Neural crest cell (in vitro differentiated cells): Measurements from ENCODE around the gene MRPL44. TPM values are rescaled to one million over a fixed set of nuclear protein-coding genes. Genes with fewer than 3 reads are reported as not detected.
"Not testable (repeated sequence)": the region's sequence is repeated elsewhere in the genome, so short reads cannot be mapped to it uniquely, and the experiment has no call there.

ENCODE experiments used
- DNase-seq: peaks from one replicate; pipeline ENCODE4 v3.0.0; 2021; ENCODE audit warnings: low read depth, mixed read lengths, low spot score
- H3K27ac Mint-ChIP-seq: one replicate; pipeline ENCODE4 v1.8.0; 2021; ENCODE audit warnings: mild to moderate bottlenecking, mixed read lengths; ENCODE audit not compliant: unreplicated experiment
- H3K27me3 Mint-ChIP-seq: 2 replicates; pipeline ENCODE4 v1.8.0; 2021; ENCODE audit warnings: low read depth, mild to moderate bottlenecking, mixed read lengths
- H3K36me3 Mint-ChIP-seq: 2 replicates; pipeline ENCODE4 v1.8.0; 2021; ENCODE audit warnings: low read depth, mild to moderate bottlenecking, mixed read lengths
- H3K4me1 Mint-ChIP-seq: 2 replicates; pipeline ENCODE4 v1.8.0; 2021; ENCODE audit warnings: mixed read lengths
- H3K4me3 Mint-ChIP-seq: one replicate; pipeline ENCODE4 v1.8.0; 2021; ENCODE audit warnings: mild to moderate bottlenecking, mixed read lengths
- H3K9me3 Mint-ChIP-seq: 2 replicates; pipeline ENCODE4 v1.8.0; 2021; ENCODE audit warnings: mixed read lengths
- total RNA-seq: library from RNA; stranded (reverse); gene quantifications from 2 replicates; pipeline ENCODE4 v1.2.1, GENCODE V29; 2021
- TF ChIP-seq, protein P1 (sequence below): fragments of 200-600 bp; sonication (generic); conservative IDR thresholded peaks from 2 replicates; pipeline ENCODE4 v1.5.0; 2021; ENCODE audit warnings: antibody characterized with exemption, mild to moderate bottlenecking

Gene MRPL44
- total RNA-seq, 1 donor from 2014 or later = 33.4 TPM

DNA sequence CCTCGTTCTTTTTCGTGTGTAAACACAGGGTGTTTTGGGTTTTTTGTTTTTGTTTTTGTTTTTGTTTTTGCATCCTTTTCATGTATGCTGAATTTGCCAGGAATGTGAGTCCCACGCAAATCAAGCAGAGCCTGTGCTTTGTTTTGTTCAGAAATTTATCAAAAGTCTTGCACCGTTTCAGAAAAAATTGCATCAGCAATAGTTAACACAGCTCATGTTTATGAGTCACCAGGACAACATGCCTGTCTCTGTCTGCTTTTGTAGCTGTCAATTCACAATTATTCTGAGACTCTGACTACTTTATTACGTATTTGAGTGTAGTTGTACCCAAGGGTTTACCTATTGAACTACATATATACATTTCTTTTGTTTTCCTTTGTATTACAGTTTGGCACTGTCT, 38.3 kb downstream of the MRPL44 start:
- peaks cover 14% of the 10 kb centered on the region for H3K36me3 Mint-ChIP-seq
- TF ChIP-seq, protein P1, sequence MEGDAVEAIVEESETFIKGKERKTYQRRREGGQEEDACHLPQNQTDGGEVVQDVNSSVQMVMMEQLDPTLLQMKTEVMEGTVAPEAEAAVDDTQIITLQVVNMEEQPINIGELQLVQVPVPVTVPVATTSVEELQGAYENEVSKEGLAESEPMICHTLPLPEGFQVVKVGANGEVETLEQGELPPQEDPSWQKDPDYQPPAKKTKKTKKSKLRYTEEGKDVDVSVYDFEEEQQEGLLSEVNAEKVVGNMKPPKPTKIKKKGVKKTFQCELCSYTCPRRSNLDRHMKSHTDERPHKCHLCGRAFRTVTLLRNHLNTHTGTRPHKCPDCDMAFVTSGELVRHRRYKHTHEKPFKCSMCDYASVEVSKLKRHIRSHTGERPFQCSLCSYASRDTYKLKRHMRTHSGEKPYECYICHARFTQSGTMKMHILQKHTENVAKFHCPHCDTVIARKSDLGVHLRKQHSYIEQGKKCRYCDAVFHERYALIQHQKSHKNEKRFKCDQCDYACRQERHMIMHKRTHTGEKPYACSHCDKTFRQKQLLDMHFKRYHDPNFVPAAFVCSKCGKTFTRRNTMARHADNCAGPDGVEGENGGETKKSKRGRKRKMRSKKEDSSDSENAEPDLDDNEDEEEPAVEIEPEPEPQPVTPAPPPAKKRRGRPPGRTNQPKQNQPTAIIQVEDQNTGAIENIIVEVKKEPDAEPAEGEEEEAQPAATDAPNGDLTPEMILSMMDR = no peak
- no peaks in the 10 kb centered on the region for H3K27me3 Mint-ChIP-seq
- H3K4me1 Mint-ChIP-seq = peaks cover 25% of the 10 kb centered on the region
- H3K27ac Mint-ChIP-seq = peak overlapping the region; percentile 8
- DNase-seq = no peak
- peaks cover 2% of the 10 kb centered on the region for H3K9me3 Mint-ChIP-seq
- no peak overlapping the region for H3K4me3 Mint-ChIP-seq

DNA sequence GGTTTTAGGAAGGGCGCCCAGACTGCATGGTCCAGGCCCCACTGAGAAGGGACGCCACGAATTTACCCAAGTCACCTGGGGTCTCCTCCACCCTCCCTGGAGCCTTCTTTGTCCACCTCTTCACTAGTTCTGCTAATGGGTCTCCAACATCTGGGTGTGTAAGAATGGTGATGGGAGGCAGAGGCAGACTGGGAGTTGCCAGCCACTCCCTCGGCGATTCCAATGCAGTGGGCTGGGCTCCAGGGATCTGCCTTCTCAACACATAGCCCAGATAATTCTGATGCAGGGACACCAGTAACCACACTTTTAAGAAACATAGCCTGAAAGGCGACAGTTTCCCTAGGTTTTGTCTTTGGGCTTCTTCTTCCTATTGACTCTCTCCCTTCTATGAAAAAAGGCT, 39.1 kb downstream of the MRPL44 start:
- H3K27ac Mint-ChIP-seq = no peak overlapping the region
- peaks cover 25% of the 10 kb centered on the region for H3K4me1 Mint-ChIP-seq
- H3K36me3 Mint-ChIP-seq = peaks cover 15% of the 10 kb centered on the region
- peaks cover 2% of the 10 kb centered on the region for H3K9me3 Mint-ChIP-seq
- H3K4me3 Mint-ChIP-seq = no peak overlapping the region
- no peak for DNase-seq
- TF ChIP-seq, protein P1 = no peak
- H3K27me3 Mint-ChIP-seq = no peaks in the 10 kb centered on the region

DNA sequence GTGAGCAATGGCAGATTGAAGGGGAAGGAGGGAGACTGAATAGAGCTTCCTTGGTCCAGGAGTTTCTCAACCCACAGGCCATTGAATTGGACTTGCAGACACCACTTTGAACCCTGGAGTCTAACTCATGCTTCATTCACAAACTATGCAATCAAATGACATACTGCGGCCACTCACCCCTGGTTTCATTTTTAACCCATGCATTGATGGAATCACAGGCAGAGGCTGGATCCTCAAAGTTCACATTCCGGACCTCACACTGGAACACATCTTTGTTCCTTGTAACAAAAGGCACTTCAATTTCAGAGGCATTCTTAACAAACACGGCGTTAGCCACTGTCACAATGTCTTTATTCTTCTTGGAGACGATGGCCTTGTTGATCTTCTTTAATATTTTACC, 40.7 kb downstream of the MRPL44 start:
- H3K9me3 Mint-ChIP-seq = peaks cover 2% of the 10 kb centered on the region
- no peaks in the 10 kb centered on the region for H3K27me3 Mint-ChIP-seq
- H3K36me3 Mint-ChIP-seq = peaks cover 15% of the 10 kb centered on the region
- TF ChIP-seq, protein P1 = no peak
- DNase-seq = no peak
- peaks cover 25% of the 10 kb centered on the region for H3K4me1 Mint-ChIP-seq
- no peak overlapping the region for H3K4me3 Mint-ChIP-seq
- no peak overlapping the region for H3K27ac Mint-ChIP-seq

DNA sequence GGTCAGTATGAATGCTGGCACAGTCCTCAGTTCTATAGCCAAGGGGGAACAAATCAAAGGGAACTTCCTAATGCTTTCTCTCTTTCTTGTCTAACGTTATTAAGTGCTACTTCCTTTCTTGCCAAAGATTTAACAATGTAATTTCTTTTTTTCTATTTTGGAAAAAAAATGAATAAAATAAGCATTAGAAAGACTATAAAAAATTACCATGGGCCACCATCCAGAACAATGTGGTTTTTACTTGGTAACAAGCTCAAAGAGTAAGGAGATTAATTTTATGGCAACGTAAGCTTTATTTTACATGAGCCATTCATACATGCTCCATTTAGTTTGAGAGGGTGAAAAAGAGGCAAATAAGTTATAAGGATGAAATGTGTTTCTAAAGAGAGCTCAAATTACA, 41.7 kb downstream of the MRPL44 start:
- H3K27me3 Mint-ChIP-seq = no peaks in the 10 kb centered on the region
- peaks cover 15% of the 10 kb centered on the region for H3K36me3 Mint-ChIP-seq
- DNase-seq = no peak
- peaks cover 2% of the 10 kb centered on the region for H3K9me3 Mint-ChIP-seq
- TF ChIP-seq, protein P1 = no peak
- H3K4me1 Mint-ChIP-seq = peaks cover 21% of the 10 kb centered on the region
- H3K4me3 Mint-ChIP-seq = no peak overlapping the region
- no peak overlapping the region for H3K27ac Mint-ChIP-seq

DNA sequence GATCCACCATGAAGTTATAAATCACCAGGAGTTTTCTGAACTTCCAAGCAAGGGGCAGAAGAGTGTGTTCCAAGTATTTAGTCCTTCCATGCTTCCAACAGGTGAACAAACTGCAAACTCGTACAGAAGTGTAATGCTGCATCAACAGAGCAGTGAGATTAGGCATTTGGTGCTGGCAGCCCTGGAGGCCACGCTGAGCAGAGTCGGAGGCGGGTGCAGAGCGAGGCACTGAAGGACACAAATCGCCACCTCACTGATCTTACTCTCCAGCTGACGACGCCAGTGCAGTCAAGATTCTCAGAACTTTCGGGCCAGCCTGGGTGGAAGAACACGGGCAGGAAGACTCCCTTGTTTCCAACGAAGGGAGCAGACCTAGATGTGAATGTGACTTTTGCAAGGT, 42.6 kb downstream of the MRPL44 start:
- no peaks in the 10 kb centered on the region for H3K27me3 Mint-ChIP-seq
- H3K36me3 Mint-ChIP-seq = peaks cover 13% of the 10 kb centered on the region
- TF ChIP-seq, protein P1 = no peak
- H3K27ac Mint-ChIP-seq = no peak overlapping the region
- peaks cover 17% of the 10 kb centered on the region for H3K4me1 Mint-ChIP-seq
- no peak overlapping the region for H3K4me3 Mint-ChIP-seq
- peaks cover 2% of the 10 kb centered on the region for H3K9me3 Mint-ChIP-seq
- DNase-seq = no peak

DNA sequence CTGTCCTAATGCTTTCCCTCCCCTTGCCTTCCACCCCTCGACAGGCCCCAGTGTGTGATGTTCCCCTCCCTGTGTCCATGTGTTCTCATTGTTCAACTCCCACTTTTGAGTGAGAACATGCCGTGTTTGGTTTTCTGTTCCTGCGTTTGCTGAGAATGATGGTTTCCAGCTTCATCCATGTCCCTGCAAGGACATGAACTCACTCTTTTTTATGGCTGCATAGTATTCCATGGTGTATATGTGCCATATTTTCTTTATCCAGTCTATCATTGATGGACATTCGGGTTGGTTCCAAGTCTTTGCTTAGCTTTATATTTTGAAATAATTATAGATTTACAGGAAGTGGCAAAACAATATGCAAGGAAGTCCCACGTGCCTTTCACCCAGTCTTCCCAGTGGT, 43.4 kb downstream of the MRPL44 start:
- peaks cover 12% of the 10 kb centered on the region for H3K36me3 Mint-ChIP-seq
- DNase-seq, H3K27ac Mint-ChIP-seq, H3K9me3 Mint-ChIP-seq, H3K4me3 Mint-ChIP-seq, H3K27me3 Mint-ChIP-seq: not testable (repeated sequence)
- peaks cover 15% of the 10 kb centered on the region for H3K4me1 Mint-ChIP-seq
